IPS-NIHi11 (cell line): ENCODE measurements around the gene NF2.

Experiments used
- DNase-seq: peaks from one replicate; pipeline ENCODE4 v3.0.0; 2012; ENCODE audit warnings: mixed read lengths, low spot score

Gene NF2

GRCh38 chr22:29723766-29724165 is 120.3 kb downstream of the NF2 start:
- DNase-seq, result no peak

- no peak for DNase-seq
These were observed 121.4 kb downstream of the NF2 start for GRCh38 chr22:29724843-29725242.

GRCh38 chr22:29726106-29726505 is 122.7 kb downstream of the NF2 start:
- DNase-seq, result no peak

GRCh38 chr22:29726512-29727130 is 123.2 kb downstream of the NF2 start:
- DNase-seq, result no peak

- peak; percentile 89 for DNase-seq
These were observed 123.7 kb downstream of the NF2 start for GRCh38 chr22:29727131-29727523.

- DNase-seq, result no peak
These were observed 125.7 kb downstream of the NF2 start for GRCh38 chr22:29729161-29729560.

- no peak for DNase-seq
These were observed 127.8 kb downstream of the NF2 start for GRCh38 chr22:29731058-29731850.

- DNase-seq, result no peak
These were observed 129.4 kb downstream of the NF2 start for GRCh38 chr22:29732883-29733282.

- DNase-seq, result no peak
These were observed 130.1 kb downstream of the NF2 start for GRCh38 chr22:29733362-29734201.

GRCh38 chr22:29734406-29734805 is 131.0 kb downstream of the NF2 start:
- no peak for DNase-seq

GRCh38 chr22:29734838-29735237 is 131.4 kb downstream of the NF2 start:
- peak; percentile 85 for DNase-seq

- no peak for DNase-seq
These were observed 132.0 kb downstream of the NF2 start for GRCh38 chr22:29735416-29735815.

GRCh38 chr22:29737251-29738117 is 134.1 kb downstream of the NF2 start:
- DNase-seq, result no peak

- no peak for DNase-seq
These were observed 134.8 kb downstream of the NF2 start for GRCh38 chr22:29738118-29738815.

- no peak for DNase-seq
These were observed 136.0 kb downstream of the NF2 start for GRCh38 chr22:29739346-29739875.

GRCh38 chr22:29740216-29740615 is 136.8 kb downstream of the NF2 start:
- DNase-seq, result no peak

- no peak for DNase-seq
These were observed 138.5 kb downstream of the NF2 start for GRCh38 chr22:29741926-29742325.

- no peak for DNase-seq
These were observed 138.9 kb downstream of the NF2 start for GRCh38 chr22:29742326-29742725.

GRCh38 chr22:29744902-29745301 is 141.5 kb downstream of the NF2 start:
- DNase-seq, result no peak

GRCh38 chr22:29747832-29748231 is 144.4 kb downstream of the NF2 start:
- DNase-seq, result no peak
